Skin epidermis (tissue), 12 donors: ENCODE results near the gene PCDH10.
A peak's percentile ranks its signal among the peaks of the same experiment; 100 is the strongest.

Source experiments
- H3K27ac ChIP-seq, 21 experiments: fragments of 200-600 bp; sonication (generic) in 11 of 21; one replicate each; pipeline ENCODE4 v1.5.0; 2020; ENCODE audit warnings: mild to moderate bottlenecking in 3 of 21, inconsistent platforms in 2 of 21, moderate library complexity in 2 of 21
- H3K4me3 ChIP-seq, 7 experiments: fragments of 200-600 bp; sonication (generic) in 2 of 7; one replicate each; pipeline ENCODE4 v1.5.0; 2020; ENCODE audit warnings: inconsistent platforms in 2 of 7, mild to moderate bottlenecking in 2 of 7, moderate library complexity in 1 of 7

PCDH10 gene

DNA sequence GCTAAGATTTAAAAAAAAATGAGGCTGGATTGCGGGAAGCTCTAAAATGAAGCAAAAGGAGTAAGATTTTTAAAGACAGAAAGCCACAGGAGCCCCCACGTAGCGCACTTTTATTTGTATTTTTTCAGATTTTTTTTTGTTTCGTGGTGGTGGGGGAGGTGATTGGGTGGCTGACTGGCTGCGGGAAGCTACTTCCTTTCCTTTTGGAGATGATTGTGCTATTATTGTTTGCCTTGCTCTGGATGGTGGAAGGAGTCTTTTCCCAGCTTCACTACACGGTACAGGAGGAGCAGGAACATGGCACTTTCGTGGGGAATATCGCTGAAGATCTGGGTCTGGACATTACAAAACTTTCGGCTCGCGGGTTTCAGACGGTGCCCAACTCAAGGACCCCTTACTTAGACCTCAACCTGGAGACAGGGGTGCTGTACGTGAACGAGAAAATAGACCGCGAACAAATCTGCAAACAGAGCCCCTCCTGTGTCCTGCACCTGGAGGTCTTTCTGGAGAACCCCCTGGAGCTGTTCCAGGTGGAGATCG lies 908 bp downstream of the PCDH10 start:
- Histone ChIP-seq H3K4me3 (no peak overlapping the region), H3K27ac (no peak overlapping the region)

DNA sequence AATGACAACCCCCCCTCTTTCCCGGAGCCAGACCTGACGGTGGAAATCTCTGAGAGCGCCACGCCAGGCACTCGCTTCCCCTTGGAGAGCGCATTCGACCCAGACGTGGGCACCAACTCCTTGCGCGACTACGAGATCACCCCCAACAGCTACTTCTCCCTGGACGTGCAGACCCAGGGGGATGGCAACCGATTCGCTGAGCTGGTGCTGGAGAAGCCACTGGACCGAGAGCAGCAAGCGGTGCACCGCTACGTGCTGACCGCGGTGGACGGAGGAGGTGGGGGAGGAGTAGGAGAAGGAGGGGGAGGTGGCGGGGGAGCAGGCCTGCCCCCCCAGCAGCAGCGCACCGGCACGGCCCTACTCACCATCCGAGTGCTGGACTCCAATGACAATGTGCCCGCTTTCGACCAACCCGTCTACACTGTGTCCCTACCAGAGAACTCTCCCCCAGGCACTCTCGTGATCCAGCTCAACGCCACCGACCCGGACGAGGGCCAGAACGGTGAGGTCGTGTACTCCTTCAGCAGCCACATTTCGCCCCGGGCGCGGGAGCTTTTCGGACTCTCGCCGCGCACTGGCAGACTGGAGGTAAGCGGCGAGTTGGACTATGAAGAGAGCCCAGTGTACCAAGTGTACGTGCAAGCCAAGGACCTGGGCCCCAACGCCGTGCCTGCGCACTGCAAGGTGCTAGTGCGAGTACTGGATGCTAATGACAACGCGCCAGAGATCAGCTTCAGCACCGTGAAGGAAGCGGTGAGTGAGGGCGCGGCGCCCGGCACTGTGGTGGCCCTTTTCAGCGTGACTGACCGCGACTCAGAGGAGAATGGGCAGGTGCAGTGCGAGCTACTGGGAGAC lies 1.6 kb downstream of the PCDH10 start:
- H3K4me3 ChIP-seq: peak overlapping the region in 1 of 7 experiments; percentile 1
- no peak overlapping the region for H3K27ac ChIP-seq

DNA sequence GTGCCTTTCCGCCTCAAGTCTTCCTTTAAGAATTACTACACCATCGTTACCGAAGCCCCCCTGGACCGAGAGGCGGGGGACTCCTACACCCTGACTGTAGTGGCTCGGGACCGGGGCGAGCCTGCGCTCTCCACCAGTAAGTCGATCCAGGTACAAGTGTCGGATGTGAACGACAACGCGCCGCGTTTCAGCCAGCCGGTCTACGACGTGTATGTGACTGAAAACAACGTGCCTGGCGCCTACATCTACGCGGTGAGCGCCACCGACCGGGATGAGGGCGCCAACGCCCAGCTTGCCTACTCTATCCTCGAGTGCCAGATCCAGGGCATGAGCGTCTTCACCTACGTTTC lies 2.2 kb downstream of the PCDH10 start:
- H3K4me3 ChIP-seq: no peak overlapping the region
- no peak overlapping the region for H3K27ac ChIP-seq

- Histone ChIP-seq H3K4me3 (no peak overlapping the region), H3K27ac (no peak overlapping the region)
Measured at GRCh38 chr4:133151691-133152329, 2.7 kb downstream of the PCDH10 start.

- H3K4me3 ChIP-seq: no peak overlapping the region
- H3K27ac ChIP-seq: no peak overlapping the region
Measured at GRCh38 chr4:133152330-133152821, 3.3 kb downstream of the PCDH10 start.

- Histone ChIP-seq H3K4me3 (no peak overlapping the region), H3K27ac (no peak overlapping the region)
Measured at GRCh38 chr4:133152831-133153481, 3.9 kb downstream of the PCDH10 start.

- Histone ChIP-seq H3K27ac (no peak overlapping the region), H3K4me3 (no peak overlapping the region)
Measured at GRCh38 chr4:133154725-133155124, 5.6 kb downstream of the PCDH10 start.

DNA sequence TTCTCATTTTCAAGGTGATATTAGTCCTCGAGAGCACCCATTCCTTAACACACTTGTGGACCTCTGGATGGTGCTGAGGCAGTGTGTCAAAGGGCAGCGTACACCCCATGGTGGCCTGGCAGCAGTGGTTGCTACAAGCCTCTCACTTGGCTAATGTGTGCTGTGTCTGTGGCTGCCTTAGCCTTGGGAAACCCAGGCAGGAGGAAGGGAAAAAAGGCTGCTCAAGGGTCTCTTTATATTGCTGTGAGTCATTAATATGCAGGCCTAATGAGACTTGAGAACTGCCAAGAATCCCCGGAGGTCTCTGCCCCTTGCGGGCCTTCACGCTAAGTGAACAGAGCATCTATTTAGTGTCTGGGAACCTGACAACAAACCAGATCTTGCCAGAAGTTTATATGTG lies 7.0 kb downstream of the PCDH10 start:
- H3K27ac ChIP-seq: no peak overlapping the region
- no peak overlapping the region for H3K4me3 ChIP-seq

DNA sequence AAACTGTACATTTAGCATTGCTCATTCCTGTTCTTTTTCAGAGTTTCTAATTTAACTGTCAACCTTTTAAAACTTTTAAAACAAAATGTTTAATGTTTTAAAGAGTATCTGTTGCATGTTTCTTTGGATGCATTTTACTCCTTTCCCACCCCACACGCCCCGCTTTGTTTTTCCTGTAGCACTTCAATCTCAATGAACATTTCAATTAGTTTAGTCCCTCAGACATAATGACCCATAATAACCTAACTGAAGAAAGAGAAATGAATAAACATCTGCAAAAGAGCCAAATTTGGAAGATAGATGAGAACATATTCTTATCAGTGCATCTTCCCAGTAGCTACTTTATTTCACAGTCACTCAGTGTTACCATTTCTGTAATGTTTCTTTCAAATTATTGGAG lies 7.5 kb downstream of the PCDH10 start:
- no peak overlapping the region for H3K27ac ChIP-seq
- no peak overlapping the region for H3K4me3 ChIP-seq

DNA sequence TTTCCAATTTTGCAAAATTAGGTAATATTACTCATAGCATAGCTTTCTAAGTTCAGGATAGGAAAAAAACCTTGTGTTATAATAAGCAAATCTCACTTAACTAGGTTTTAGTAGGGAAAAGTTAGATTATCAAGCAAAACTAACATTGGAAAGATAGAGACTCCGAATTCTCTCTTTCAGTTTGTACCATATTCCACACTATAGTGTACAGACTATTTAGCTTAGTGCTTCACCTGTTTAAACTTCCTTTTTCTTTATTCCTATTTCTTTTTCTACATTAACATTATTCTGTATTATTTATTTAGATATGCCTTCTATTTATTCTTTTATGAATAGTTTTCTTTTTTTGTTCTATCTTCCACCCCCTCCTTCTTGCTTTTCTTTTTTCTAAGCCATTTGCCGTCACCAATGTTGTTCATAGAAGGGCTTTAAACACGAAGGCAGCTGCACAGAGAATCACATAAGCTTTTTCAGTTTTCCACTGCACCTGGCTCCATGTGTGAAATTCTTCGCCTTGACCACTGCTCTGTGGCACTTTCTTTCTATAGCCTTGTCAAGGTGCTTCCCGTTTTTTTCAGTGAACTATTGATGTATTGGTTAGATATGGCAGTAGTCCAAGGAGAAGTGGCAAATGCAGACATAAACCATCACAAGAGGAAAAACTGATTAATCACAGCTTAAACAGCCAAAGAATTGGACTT lies 8.5 kb downstream of the PCDH10 start:
- Histone ChIP-seq H3K27ac (no peak overlapping the region), H3K4me3 (no peak overlapping the region)

DNA sequence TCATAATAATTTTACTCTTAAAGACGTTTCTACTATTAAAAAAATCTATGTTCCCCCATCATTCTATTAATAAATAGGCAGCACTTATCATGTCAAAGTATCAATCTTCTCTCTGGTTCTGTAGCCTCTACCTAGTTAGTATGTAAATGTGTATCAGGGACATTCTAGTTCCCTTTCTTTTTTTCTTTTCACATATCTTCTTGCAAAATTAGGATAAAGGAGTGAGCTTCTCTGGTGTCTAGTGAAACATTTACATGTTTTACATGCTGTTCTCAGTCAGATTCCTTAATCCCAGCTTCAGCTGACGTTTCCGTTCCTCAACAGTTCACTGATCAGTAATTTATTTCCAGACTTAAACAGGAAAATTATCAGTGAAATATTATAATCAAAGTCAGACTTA lies 11.8 kb downstream of the PCDH10 start:
- H3K4me3 ChIP-seq: no peak overlapping the region
- no peak overlapping the region for H3K27ac ChIP-seq

- Histone ChIP-seq H3K27ac (no peak overlapping the region), H3K4me3 (no peak overlapping the region)
Measured at GRCh38 chr4:133161570-133162295, 12.6 kb downstream of the PCDH10 start.

DNA sequence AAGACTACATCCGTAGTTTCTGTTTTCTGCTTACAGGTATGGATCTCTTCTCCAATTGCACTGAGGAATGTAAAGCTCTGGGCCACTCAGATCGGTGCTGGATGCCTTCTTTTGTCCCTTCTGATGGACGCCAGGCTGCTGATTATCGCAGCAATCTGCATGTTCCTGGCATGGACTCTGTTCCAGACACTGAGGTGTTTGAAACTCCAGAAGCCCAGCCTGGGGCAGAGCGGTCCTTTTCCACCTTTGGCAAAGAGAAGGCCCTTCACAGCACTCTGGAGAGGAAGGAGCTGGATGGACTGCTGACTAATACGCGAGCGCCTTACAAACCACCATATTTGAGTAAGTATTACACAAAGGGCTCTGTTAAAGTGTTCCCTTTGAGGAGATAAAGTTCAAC lies 13.8 kb downstream of the PCDH10 start:
- Histone ChIP-seq H3K27ac (no peak overlapping the region), H3K4me3 (no peak overlapping the region)

DNA sequence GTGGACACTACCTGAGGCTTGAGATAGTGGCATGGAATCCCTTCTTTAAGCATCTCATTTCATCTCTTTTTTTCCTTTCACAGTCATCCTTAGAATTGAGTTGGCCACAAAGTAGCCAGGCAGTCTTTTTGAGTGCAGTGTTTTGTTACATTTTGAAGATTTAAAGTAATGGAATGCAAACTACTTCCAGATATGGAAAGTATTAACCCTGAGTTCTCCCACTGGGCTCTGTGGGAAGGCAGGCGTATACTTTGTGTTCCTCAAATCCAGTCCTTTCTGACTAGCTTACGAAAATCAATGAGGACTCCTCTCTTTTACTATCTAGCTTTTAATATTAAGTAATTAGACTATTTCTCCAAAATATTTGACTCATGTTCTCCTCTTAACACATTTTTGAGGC lies 29.9 kb downstream of the PCDH10 start:
- H3K27ac ChIP-seq: no peak overlapping the region
- no peak overlapping the region for H3K4me3 ChIP-seq

GRCh38 chr4:133186210-133186609 lies 37.1 kb downstream of the PCDH10 start:
- H3K27ac ChIP-seq: no peak overlapping the region
- no peak overlapping the region for H3K4me3 ChIP-seq

- no peak overlapping the region for H3K27ac ChIP-seq
- H3K4me3 ChIP-seq: no peak overlapping the region
Measured at GRCh38 chr4:133186845-133187244, 37.8 kb downstream of the PCDH10 start.

DNA sequence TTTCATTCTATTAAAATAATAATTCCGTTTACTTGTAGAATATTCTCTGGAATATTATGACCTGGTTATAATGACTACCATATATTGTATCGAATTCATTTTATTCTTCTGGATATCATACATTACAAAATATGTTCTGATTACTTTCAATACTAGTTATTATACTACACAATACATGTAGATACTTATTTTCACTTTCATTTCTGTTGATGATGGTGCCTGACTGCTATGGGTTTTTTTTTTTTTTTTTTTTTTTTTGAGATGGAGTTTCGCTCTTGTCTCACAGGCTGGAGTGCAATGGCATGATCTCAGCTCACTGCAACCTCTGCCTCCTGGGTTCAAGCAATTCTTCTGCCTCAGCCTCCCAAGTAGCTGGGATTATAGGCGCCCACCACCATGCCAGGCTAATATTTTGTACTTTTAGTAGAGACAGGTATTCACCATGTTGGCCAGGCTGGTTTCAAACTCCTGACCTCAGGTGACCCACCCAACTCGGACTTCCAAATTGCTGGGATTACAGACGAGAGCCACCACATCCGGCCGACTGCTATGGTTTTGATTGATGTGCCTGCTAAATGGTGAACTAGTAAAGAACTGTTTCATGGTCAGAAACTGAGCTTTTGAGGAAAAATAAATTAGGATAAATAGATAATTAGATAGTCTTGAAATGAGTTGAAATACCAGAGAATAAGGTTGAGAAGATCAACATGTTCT lies 39.5 kb downstream of the PCDH10 start:
- H3K4me3 ChIP-seq: no peak overlapping the region
- H3K27ac ChIP-seq: no peak overlapping the region

- Histone ChIP-seq H3K27ac (no peak overlapping the region), H3K4me3 (no peak overlapping the region)
Measured at GRCh38 chr4:133189147-133189517, 40.0 kb downstream of the PCDH10 start.

DNA sequence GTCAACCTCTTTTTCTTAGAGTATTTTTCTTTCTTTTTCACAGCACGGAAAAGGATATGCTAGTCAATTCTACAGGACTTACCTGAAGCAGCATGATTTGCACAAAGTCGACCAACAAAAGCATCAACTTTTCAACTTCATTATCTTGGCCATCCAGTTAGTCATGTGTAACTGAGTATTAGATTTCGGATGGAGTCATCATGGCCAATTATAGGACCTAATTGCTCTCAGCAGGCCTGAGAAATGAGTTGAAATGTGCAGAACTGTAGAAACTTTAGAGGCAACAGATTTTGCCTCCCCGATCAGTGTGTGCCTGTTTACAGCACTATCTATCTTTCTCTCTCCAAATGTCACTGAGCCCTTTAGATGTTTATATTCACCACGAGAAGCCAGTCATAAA lies 41.0 kb downstream of the PCDH10 start:
- no peak overlapping the region for H3K27ac ChIP-seq
- no peak overlapping the region for H3K4me3 ChIP-seq
